Neuronal stem cell (in vitro differentiated cells): Measurements from ENCODE around the gene IL12RB1.

Source experiments
- DNase-seq: peaks from one replicate; pipeline ENCODE4 v3.0.0-alpha.2; 2013; ENCODE audit warnings: low spot score
- H2AFZ ChIP-seq: one replicate; pipeline ENCODE4 v1.6.1; 2013; ENCODE audit warnings: mild to moderate bottlenecking, low read length, inconsistent platforms
- H2AK5ac ChIP-seq: 2 replicates; pipeline ENCODE4 v1.6.1; 2013; ENCODE audit warnings: low read depth, mild to moderate bottlenecking, inconsistent platforms, low read length, moderate library complexity, mixed read lengths
- H2BK120ac ChIP-seq: 2 replicates; pipeline ENCODE4 v1.6.1; 2013; ENCODE audit warnings: low read depth, mild to moderate bottlenecking, inconsistent platforms, low read length, moderate library complexity, mixed read lengths
- H2BK12ac ChIP-seq: one replicate; pipeline ENCODE4 v1.6.1; 2013; ENCODE audit warnings: low read length, inconsistent platforms
- H2BK15ac ChIP-seq: 2 replicates; pipeline ENCODE4 v1.6.1; 2013; ENCODE audit warnings: mild to moderate bottlenecking, low read length, inconsistent platforms, mixed read lengths
- H2BK5ac ChIP-seq: one replicate; pipeline ENCODE4 v1.6.1; 2013; ENCODE audit warnings: inconsistent platforms, mild to moderate bottlenecking, low read length, moderate library complexity
- H3K14ac ChIP-seq: one replicate; pipeline ENCODE4 v1.6.1; 2013; ENCODE audit warnings: low read length, inconsistent platforms
- H3K18ac ChIP-seq: 2 replicates; pipeline ENCODE4 v1.6.1; 2013; ENCODE audit warnings: low read length, inconsistent platforms
- H3K23ac ChIP-seq: 2 replicates; pipeline ENCODE4 v1.6.1; 2013; ENCODE audit warnings: low read depth, mild to moderate bottlenecking, mixed read lengths, low read length, inconsistent platforms; ENCODE audit not compliant: poor library complexity
- H3K27ac ChIP-seq: replicated peaks from 3 replicates; pipeline ENCODE4 v1.5.1; 2013; ENCODE audit warnings: low read length, inconsistent platforms
- H3K27me3 ChIP-seq, 3 experiments: 2 replicates each; pipeline ENCODE4 v1.6.1; 2013; ENCODE audit warnings: low read length in 3 of 3, mild to moderate bottlenecking in 2 of 3, inconsistent platforms in 1 of 3, low read depth in 1 of 3, mixed read lengths in 1 of 3, moderate library complexity in 1 of 3; ENCODE audit not compliant: control insufficient read depth in 3 of 3, insufficient read depth in 3 of 3
- H3K36me3 ChIP-seq, 2 donors: replicated peaks in 1 of 2; 2 replicates each; pipeline ENCODE4 v1.6.1; 2013; ENCODE audit warnings: low read length in 2 of 2; ENCODE audit not compliant: control insufficient read depth in 2 of 2, insufficient read depth in 2 of 2
- H3K4ac ChIP-seq: 2 replicates; pipeline ENCODE4 v1.6.1; 2013; ENCODE audit warnings: inconsistent platforms, mild to moderate bottlenecking, low read length, moderate library complexity
- H3K4me1 ChIP-seq, 2 donors: 1 replicate in 1 of 2; 2 replicates in 1 of 2; pipeline ENCODE4 v1.6.1; 2013; ENCODE audit warnings: low read length in 2 of 2, low read depth in 1 of 2; ENCODE audit not compliant: control insufficient read depth in 2 of 2, insufficient read depth in 1 of 2
- H3K4me2 ChIP-seq: one replicate; pipeline ENCODE4 v1.6.1; 2013; ENCODE audit warnings: mild to moderate bottlenecking, low read length, inconsistent platforms; ENCODE audit not compliant: insufficient read depth, poor library complexity, severe bottlenecking
- H3K4me3 ChIP-seq, 2 donors: 2 replicates each; pipeline ENCODE4 v1.5.1; 2013; ENCODE audit warnings: low read length in 2 of 2, mild to moderate bottlenecking in 2 of 2, inconsistent platforms in 1 of 2, moderate library complexity in 1 of 2
- H3K79me1 ChIP-seq: one replicate; pipeline ENCODE4 v1.6.1; 2013; ENCODE audit warnings: low read depth, mild to moderate bottlenecking, inconsistent platforms, low read length, moderate library complexity
- H3K9ac ChIP-seq: one replicate; pipeline ENCODE4 v1.6.1; 2013; ENCODE audit warnings: mild to moderate bottlenecking, low read depth, low read length, inconsistent platforms; ENCODE audit not compliant: poor library complexity
- H3K9me3 ChIP-seq, 2 donors: replicated peaks in 1 of 2; 2 replicates each; pipeline versions ENCODE3 to v1.6.1; 2013; ENCODE audit warnings: low read length in 2 of 2, mild to moderate bottlenecking in 2 of 2, inconsistent platforms in 1 of 2, low read depth in 1 of 2, mixed read lengths in 1 of 2, moderate library complexity in 1 of 2; ENCODE audit not compliant: control insufficient read depth in 2 of 2, insufficient read depth in 1 of 2
- H4K8ac ChIP-seq: one replicate; pipeline ENCODE4 v1.6.1; 2013; ENCODE audit warnings: low read depth, mild to moderate bottlenecking, inconsistent platforms, low read length, moderate library complexity
- H4K91ac ChIP-seq: one replicate; pipeline ENCODE4 v1.6.1; 2013; ENCODE audit warnings: low read length, low read depth, mild to moderate bottlenecking, inconsistent platforms; ENCODE audit not compliant: poor library complexity
- WGBS, 2 donors: extraction: QIAGEN DNeasy Blood & Tissue Kit; methylation state at CpG; one replicate each; pipeline ENCODE4 v1.1.7; 2013; ENCODE audit warnings: missing lambda C conversion rate in 2 of 2, mixed read lengths in 1 of 2; ENCODE audit not compliant: insufficient read length in 2 of 2, insufficient replicate concordance in 1 of 2; ENCODE audit errors: extremely low coverage in 2 of 2; 5-methylcytosine and 5-hydroxymethylcytosine counted together

The IL12RB1 gene

GRCh38 chr19:18102916-18103542 lies 16.3 kb upstream of the IL12RB1 start:
- Histone ChIP-seq H4K91ac (no peak overlapping the region), H3K27me3 (peaks cover 2 to 18% (median 18%) of the 10 kb centered on the region in 3 experiments), H2BK5ac (no peak overlapping the region), H3K79me1 (no peaks in the 10 kb centered on the region), H2BK120ac (no peak overlapping the region), H3K4ac (no peak overlapping the region), H2BK15ac (peak overlapping the region; percentile 60), H3K9ac (no peak overlapping the region), H3K9me3 (no peaks in the 10 kb centered on the region), H3K23ac (no peak overlapping the region), H4K8ac (no peak overlapping the region), H2AFZ (no peak overlapping the region), H3K4me2 (no peak overlapping the region), H3K4me3 (no peak overlapping the region), H3K14ac (no peak overlapping the region), H3K18ac (no peak overlapping the region), H3K27ac (no peak overlapping the region), H3K4me1 (peaks cover 2 to 6% of the 10 kb centered on the region in 2 donors), H2BK12ac (no peak overlapping the region), H3K36me3 (no peaks in the 10 kb centered on the region), H2AK5ac (peak overlapping the region; percentile 60)
- no CpG with 5 or more reads among the region's 15 CpGs for WGBS, 2 donors
- no peak for DNase-seq

- Histone ChIP-seq H3K9me3 (no peaks in the 10 kb centered on the region), H3K9ac (no peak overlapping the region), H3K79me1 (no peaks in the 10 kb centered on the region), H3K4me3 (peak overlapping the region in 1 of 2 donors; percentile 24), H3K27ac (peak overlapping the region; percentile 20), H3K23ac (no peak overlapping the region), H2BK120ac (no peak overlapping the region), H3K4ac (no peak overlapping the region), H3K4me2 (no peak overlapping the region), H2BK5ac (no peak overlapping the region), H3K14ac (no peak overlapping the region), H3K18ac (peak overlapping the region; percentile 45), H3K36me3 (no peaks in the 10 kb centered on the region), H4K91ac (no peak overlapping the region), H2BK15ac (peak overlapping the region; percentile 11), H3K27me3 (peaks cover 2 to 22% (median 22%) of the 10 kb centered on the region in 3 experiments), H2BK12ac (no peak overlapping the region), H2AK5ac (peak overlapping the region; percentile 54), H3K4me1 (peaks cover 5 to 9% of the 10 kb centered on the region in 2 donors), H2AFZ (peak overlapping the region; percentile 85), H4K8ac (no peak overlapping the region)
- no peak for DNase-seq
- no CpG with 5 or more reads among the region's 3 CpGs for WGBS, 2 donors
These were observed 14.5 kb upstream of the IL12RB1 start for GRCh38 chr19:18101268-18101667.

- Histone ChIP-seq H2AK5ac (no peak overlapping the region), H3K14ac (no peak overlapping the region), H4K91ac (no peak overlapping the region), H2BK12ac (no peak overlapping the region), H3K4ac (no peak overlapping the region), H3K36me3 (no peaks in the 10 kb centered on the region), H2BK120ac (no peak overlapping the region), H3K9ac (no peak overlapping the region), H3K9me3 (no peaks in the 10 kb centered on the region), H2AFZ (peak overlapping the region; percentile 85), H3K27ac (peak overlapping the region; percentile 20), H2BK5ac (no peak overlapping the region), H3K4me2 (peak overlapping the region; percentile 13), H3K18ac (peak overlapping the region; percentile 25), H3K23ac (no peak overlapping the region), H3K4me3 (peak overlapping the region in 1 of 2 donors; percentile 24), H3K27me3 (peaks cover 2 to 22% (median 22%) of the 10 kb centered on the region in 3 experiments), H4K8ac (no peak overlapping the region), H3K79me1 (no peaks in the 10 kb centered on the region), H2BK15ac (no peak overlapping the region), H3K4me1 (peaks cover 5 to 9% of the 10 kb centered on the region in 2 donors)
- peak; percentile 58 for DNase-seq
- WGBS, 2 donors, result no CpG with 5 or more reads among the region's 18 CpGs
These were observed 14.0 kb upstream of the IL12RB1 start for GRCh38 chr19:18100710-18101109.

- no peak overlapping the region for H3K4ac ChIP-seq
- H3K9ac ChIP-seq, result no peak overlapping the region
- H4K8ac ChIP-seq, result no peak overlapping the region
- no peak for DNase-seq
- H3K36me3 ChIP-seq, result no peaks in the 10 kb centered on the region
- WGBS, 2 donors, result no CpG with 5 or more reads among the region's 8 CpGs
- H3K27me3 ChIP-seq, result peaks cover 2 to 22% (median 22%) of the 10 kb centered on the region in 3 experiments
- H3K18ac ChIP-seq, result peak overlapping the region; percentile 39
- no peak overlapping the region for H3K4me2 ChIP-seq
- H3K4me3 ChIP-seq, result no peak overlapping the region
- no peaks in the 10 kb centered on the region for H3K9me3 ChIP-seq
- H2BK5ac ChIP-seq, result no peak overlapping the region
- H2BK12ac ChIP-seq, result no peak overlapping the region
- H3K14ac ChIP-seq, result no peak overlapping the region
- H3K27ac ChIP-seq, result no peak overlapping the region
- H3K23ac ChIP-seq, result no peak overlapping the region
- H2AK5ac ChIP-seq, result no peak overlapping the region
- H3K79me1 ChIP-seq, result no peaks in the 10 kb centered on the region
- H2BK15ac ChIP-seq, result no peak overlapping the region
- no peak overlapping the region for H4K91ac ChIP-seq
- no peak overlapping the region for H2AFZ ChIP-seq
- peaks cover 5 to 9% of the 10 kb centered on the region in 2 donors for H3K4me1 ChIP-seq
- H2BK120ac ChIP-seq, result no peak overlapping the region
These were observed 12.9 kb upstream of the IL12RB1 start for GRCh38 chr19:18099623-18099995.
